NCI-H510A treated with DMSO at 0.1 percent for 48 hours (cell line): ENCODE results near the gene DHRS4L2.
"Not testable (repeated sequence)": the region's sequence is repeated elsewhere in the genome, so short reads cannot be mapped to it uniquely, and the experiment has no call there.

ENCODE experiments used
- DNase-seq: peaks from one replicate; lab custom pipeline; 2025; lab: John Stamatoyannopoulos, UW

Gene DHRS4L2

DNA sequence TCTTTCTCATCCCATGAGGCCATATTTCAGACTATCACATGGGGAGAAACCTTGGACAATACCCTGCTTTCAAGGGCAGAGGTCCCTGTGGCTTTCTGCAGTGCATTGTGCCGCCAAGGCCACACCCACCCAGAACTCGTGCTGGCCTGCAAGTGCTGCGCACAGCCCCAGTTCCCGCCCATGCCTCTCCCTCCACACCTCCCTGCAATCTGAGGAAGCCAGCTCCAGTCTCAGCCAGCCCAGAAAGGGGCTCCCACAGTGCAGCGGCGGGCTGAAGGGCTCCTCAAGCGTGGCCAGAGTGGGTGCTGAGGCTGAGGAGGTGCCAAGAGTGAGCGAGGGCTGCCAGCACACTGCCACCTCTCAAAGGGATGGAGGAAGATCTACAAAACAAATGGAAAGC lies 15.6 kb upstream of the DHRS4L2 start:
- DNase-seq: not testable (repeated sequence)

GRCh38 chr14:23974041-23974440 lies 14.7 kb upstream of the DHRS4L2 start:
- not testable (repeated sequence) for DNase-seq

GRCh38 chr14:23977208-23977607 lies 11.5 kb upstream of the DHRS4L2 start:
- DNase-seq: not testable (repeated sequence)

DNA sequence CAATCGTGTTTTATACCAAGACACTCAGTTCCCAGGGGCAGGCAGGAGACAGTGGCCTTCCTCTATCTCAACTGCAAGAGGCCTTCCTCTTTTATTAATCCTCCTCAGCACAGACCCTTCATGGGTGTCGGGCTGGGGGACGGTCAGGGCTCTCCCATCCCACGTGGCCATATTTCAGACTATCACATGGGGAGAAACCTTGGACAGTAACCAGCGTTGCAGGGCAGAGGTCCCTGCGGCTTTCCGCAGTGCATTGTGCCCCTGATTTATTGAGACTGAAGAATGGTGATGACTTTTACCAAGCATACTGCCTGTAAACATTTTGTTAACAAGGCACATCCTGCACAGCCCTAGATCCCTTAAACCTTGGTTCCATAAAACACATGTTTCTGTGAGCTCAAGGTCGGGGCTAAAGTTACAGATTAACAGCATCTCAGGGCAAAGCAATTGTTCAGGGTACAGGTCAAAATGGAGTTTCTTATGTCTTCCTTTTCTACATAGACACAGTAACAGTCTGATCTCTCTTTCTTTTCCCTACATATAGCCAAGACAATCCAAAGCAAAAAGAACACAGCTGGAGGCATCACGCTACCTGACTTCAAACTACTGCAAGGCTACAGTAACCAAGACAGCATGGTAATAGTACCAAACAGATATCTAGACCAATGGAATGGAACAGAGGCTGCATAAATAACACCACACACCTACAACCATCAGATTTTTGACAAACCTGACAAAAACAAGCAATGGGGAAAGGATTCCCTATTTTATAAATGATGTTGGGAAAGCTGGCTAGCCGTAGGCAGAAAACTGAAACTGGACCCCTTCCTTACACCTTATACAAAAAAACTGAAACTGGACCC lies 6.5 kb upstream of the DHRS4L2 start:
- not testable (repeated sequence) for DNase-seq

DNA sequence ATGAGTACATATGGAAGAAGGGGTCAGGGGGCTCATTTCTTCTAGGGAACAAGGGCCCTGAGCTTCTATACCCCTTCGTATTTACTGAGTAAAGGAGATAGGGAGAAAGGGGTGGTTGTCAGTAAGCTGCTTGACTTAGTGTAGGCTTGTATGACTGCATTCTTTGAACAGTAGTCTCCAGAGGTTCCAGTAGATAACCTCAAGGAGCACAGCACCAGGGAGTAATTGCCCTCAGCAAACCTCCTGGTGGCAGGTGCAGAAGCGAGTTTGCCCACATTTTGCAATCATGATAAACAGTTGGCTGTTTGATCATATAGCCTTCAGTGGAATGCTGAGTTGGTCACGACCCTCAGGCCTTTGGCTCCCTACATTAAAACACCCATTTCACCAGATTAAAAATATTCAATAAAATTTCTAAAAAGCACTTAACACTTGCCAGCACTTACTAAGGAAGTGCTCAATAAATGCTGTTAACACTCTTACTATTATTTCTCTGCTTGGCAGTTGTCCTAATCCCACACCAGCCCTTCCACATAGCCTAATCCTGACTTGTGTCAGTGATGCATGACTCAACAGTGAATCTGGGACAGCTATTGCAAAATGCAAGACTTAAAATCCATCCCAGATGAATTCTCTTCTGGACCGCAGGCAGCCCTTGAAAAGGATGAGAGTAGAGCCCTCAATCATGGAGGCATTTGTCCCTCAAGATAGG lies 3.7 kb upstream of the DHRS4L2 start:
- no peak for DNase-seq

DNA sequence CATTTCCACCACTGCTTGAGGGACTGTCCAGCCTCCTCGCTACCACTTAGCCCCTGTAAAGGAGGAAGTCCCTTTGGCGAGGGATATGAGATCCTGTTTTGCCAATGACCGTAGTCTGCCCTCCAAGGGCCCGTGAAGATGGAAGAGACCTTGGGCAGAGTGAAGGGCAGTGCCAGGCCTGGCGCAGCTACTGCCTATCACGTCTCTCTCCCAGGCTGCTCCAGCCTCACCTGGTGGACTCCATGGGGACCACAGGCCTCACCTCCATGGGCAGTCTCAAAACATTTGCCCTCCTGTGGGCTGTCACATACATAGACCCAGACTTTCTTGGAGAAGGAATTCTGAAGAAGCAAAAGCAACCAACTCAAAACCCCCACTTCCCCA lies 514 bp upstream of the DHRS4L2 start:
- peak; percentile 31 for DNase-seq

GRCh38 chr14:23989734-23990445 lies 1.2 kb downstream of the DHRS4L2 start:
- peak; percentile 15 for DNase-seq

GRCh38 chr14:23990961-23991360 lies 2.2 kb downstream of the DHRS4L2 start:
- DNase-seq: not testable (repeated sequence)

GRCh38 chr14:23993042-23993441 lies 4.3 kb downstream of the DHRS4L2 start:
- DNase-seq: not testable (repeated sequence)

- DNase-seq: not testable (repeated sequence)
Observed at GRCh38 chr14:23996009-23996408, 7.3 kb downstream of the DHRS4L2 start.

GRCh38 chr14:23996825-23997224 lies 8.1 kb downstream of the DHRS4L2 start:
- DNase-seq: not testable (repeated sequence)

DNA sequence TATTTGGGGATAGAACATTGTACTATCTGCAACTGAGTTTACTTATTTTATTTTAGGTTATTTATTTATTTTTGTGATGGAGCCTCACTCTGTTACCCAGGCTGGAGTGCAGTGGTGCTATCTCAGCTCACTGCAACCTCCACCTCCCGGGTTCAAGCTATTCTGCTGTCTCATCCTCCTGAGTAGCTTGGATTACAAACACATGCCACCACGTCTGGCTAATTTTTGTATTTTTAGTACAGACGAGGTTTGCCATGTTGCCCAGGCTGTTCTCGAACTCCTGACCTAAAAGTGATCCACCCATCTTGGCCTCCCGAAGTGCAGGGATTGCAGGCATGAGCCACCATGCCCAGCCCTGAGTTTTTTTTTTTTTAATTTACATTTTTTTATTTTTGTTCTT lies 10.9 kb downstream of the DHRS4L2 start:
- DNase-seq: not testable (repeated sequence)

GRCh38 chr14:24001078-24001477 lies 12.3 kb downstream of the DHRS4L2 start:
- DNase-seq: not testable (repeated sequence)

DNA sequence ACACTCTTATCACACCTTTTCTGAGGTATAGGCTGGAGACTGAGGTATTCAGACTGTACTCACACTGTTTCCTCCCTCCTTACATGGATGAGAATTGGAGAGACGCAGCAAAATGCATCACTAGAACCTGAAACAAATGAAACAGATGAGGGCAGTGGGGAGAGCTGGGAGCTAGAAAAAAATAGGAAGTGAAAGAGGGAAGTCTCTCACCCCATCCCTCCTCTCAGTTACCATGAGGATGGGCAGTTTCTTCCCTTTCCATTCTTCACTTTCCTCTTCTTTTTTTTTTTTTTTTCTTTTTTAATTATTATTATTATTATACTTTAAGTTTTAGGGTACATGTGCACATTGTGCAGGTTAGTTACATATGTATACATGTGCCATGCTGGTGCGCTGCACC lies 12.9 kb downstream of the DHRS4L2 start:
- DNase-seq: not testable (repeated sequence)

DNA sequence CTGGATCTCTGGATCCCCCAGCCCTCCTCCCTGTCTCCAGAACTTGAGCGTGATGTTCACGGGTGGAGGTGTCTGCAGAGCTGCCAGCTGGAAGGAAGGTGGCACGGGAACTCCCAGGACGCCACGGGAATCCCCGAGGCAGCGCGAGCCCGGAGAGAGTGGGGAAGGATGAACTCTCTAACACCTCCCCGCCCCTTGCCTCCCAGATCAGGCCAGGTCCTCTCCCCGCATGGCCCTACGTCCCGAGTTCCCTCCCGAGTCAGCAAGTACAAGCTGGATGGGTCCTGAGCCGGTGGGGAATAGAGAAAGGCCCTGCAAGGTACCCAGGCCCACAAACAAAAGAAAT lies 17.7 kb downstream of the DHRS4L2 start:
- not testable (repeated sequence) for DNase-seq

DNA sequence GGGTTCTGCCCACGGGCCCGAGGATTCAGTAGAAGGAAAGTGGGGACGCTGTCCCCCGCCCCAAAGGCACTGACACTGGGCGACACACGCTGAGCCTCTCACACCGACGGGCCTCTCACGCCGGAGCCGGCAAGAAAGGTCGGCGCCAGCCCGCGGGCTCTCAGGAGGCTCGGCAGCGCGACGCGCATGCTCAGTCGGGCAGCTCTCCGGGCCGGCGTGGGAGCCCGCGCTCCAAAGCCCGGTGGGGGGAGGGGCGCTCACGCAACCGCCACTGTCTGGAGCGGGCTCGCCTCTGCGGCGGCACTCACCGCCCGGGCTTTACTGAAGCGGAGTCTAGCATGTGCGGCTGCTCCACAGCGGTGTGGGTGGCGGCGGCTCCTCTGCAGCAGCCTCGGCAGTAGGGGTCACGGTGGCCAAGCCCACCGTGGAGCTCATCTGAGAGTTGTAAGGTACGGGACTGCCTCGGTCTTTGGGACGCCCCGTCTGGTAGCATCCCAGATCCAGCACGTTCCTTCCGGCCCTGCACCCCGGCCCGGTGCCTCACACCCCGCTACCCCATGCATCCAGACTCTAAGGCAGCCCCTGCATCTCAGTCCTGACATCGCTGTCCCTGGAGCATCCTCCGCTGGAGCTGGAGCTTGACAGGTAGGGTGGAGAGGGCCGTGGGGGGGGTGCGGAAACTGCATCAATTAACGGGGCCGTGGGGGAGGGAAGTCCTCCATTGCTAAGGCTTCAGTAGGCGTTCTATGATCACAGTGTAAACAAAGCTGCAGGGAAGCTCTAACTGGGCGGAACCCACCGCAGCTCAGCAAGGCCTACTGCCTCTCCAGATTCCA lies 18.3 kb downstream of the DHRS4L2 start:
- not testable (repeated sequence) for DNase-seq

DNA sequence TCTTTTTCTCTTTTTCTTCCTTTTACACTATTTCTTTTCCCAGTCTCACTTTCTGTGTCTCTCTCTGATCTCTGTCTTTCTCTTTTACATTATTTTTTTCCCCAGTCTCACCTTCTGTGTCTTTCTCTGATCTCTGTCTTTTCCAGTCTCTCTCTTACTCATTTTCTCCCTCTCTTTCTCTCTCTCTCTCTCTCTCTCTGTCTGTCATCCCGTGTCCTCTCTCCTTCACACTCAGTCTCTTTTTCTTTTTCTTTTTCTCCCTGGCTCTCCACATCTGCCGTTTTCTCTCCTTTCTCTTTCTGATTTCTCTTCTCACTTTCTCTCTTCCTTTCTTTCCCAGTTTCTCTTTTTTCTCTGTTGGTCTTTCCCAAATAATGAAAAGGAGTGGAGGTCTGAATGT lies 22.3 kb downstream of the DHRS4L2 start:
- DNase-seq: no peak

DNA sequence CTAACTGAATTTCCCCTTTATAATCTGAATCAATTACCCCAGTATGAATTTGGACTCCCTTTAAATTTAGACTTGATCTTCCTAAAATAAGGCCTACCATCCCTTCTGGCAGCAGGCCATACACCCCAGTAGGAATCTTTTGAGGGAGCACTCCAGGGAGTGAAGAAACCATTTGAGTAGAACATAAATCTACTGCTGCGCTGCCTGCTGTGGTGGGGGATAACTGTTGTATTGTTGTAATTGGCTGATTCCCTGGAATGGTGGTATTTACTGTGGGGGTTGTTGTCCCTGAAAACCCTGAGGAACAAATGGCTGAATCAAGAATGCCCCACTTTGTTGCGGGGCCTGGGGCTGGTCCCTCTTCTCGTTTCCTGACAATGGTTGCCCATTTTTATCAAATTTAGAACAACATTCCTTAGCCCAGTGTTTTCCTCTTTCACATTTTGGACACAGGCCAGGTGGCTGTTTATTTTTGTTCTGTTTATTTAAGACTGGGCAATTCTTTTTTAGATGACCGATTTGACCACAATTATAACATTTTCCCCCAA lies 24.1 kb downstream of the DHRS4L2 start:
- not testable (repeated sequence) for DNase-seq

- DNase-seq: peak; percentile 88
Observed at GRCh38 chr14:24013654-24014514, 25.2 kb downstream of the DHRS4L2 start.

- DNase-seq: not testable (repeated sequence)
Observed at GRCh38 chr14:24015745-24016144, 27.0 kb downstream of the DHRS4L2 start.
